ENCODE measurements around the gene B9D2. TPM values are rescaled to one million over a fixed set of nuclear protein-coding genes. Genes with fewer than 3 reads are reported as not detected.

B9D2 gene
- total RNA-seq, 1 experiment from 2014 or later, result 7.3 TPM

- Histone ChIP-seq H3K27ac (ENCODE audit: low read depth, low read length) (no peak overlapping the region), H3K36me3 (ENCODE audit: control insufficient read depth in 1 of 2, insufficient read depth in 2 of 2, low read length in 2 of 2) (0 out of 4 replicates have a peak, but pooled peaks cover 0 to 3% of the 10 kb centered on the region in 2 experiments), H3K9me2 (ENCODE audit: insufficient read depth) (no peaks in the 10 kb centered on the region), H3K27me3 (ENCODE audit: insufficient read depth, low read length) (no peaks in the 10 kb centered on the region), H2AFZ (ENCODE audit: low read depth, low read length, poor library complexity, severe bottlenecking) (no peak overlapping the region), H4K20me1 (ENCODE audit: insufficient read depth) (no peaks in the 10 kb centered on the region), H3K4me2 (ENCODE audit: low read length) (no peak overlapping the region), H3K4me1 (ENCODE audit: control insufficient read depth in 1 of 2, insufficient read depth in 2 of 2, low read length in 2 of 2) (peaks cover 9 to 11% of the 10 kb centered on the region in 2 experiments), H3K9me3 (ENCODE audit: control insufficient read depth in 1 of 2, insufficient read depth in 1 of 2, low read depth in 1 of 2, low read length in 2 of 2) (no peaks in the 10 kb centered on the region), H3K9ac (ENCODE audit: low read length) (no peak overlapping the region), H3K4me3 (replicated peaks in 1 of 2; ENCODE audit: low read depth in 1 of 2, low read length in 2 of 2) (no peak overlapping the region), H3K79me2 (ENCODE audit: insufficient read depth, low read length) (peaks cover 21% of the 10 kb centered on the region)
- DNase-seq (ENCODE audit: low read depth, low spot score) (no peak), ATAC-seq (no peak)
- ChIA-PET CTCF (no interaction called here), POLR2A (no interaction called here), RAD21 (ENCODE audit: low non-redundant PET in 1 of 2, low total read pairs in 2 of 2, uncharacterized antibody in 2 of 2, unreplicated experiment in 2 of 2) (no interaction called here)
- BruUV-seq (replicated peaks), result no TSS peak
- intact Hi-C loops (cut with micrococcal nuclease), result no loop called here
- no peak for TF ChIP-seq ZNF274 (IDR thresholded peaks at IDR 0.05; ENCODE audit: low read depth, low read length)
- no peak for TF ChIP-seq FOSL1 (IDR thresholded peaks at IDR 0.05; ENCODE audit: low read depth)
- TF ChIP-seq EZH2phosphoT487 (IDR thresholded peaks at IDR 0.05; ENCODE audit: borderline replicate concordance), result no peak
- TF ChIP-seq REST (IDR thresholded peaks at IDR 0.05; ENCODE audit: low read depth), result no peak
These were observed 38.1 kb upstream of the B9D2 start for GRCh38 chr19:41402010-41402409.

- BruUV-seq (replicated peaks), result no TSS peak
These were observed 37.5 kb upstream of the B9D2 start for GRCh38 chr19:41401483-41401882.

More at GRCh38 chr19:41401483-41401882, 37.5 kb upstream of the B9D2 start:
- Histone ChIP-seq H2AFZ (ENCODE audit: low read depth, low read length, poor library complexity, severe bottlenecking) (no peak overlapping the region), H3K9me2 (ENCODE audit: insufficient read depth) (no peaks in the 10 kb centered on the region), H3K36me3 (ENCODE audit: control insufficient read depth in 1 of 2, insufficient read depth in 2 of 2, low read length in 2 of 2) (0 out of 4 replicates have a peak, but pooled peaks cover 0 to 3% of the 10 kb centered on the region in 2 experiments), H3K4me3 (replicated peaks in 1 of 2; ENCODE audit: low read depth in 1 of 2, low read length in 2 of 2) (no peak overlapping the region), H3K79me2 (ENCODE audit: insufficient read depth, low read length) (peaks cover 25% of the 10 kb centered on the region), H3K27ac (ENCODE audit: low read depth, low read length) (no peak overlapping the region), H3K4me2 (ENCODE audit: low read length) (no peak overlapping the region), H3K9ac (ENCODE audit: low read length) (no peak overlapping the region), H3K27me3 (ENCODE audit: insufficient read depth, low read length) (no peaks in the 10 kb centered on the region), H3K4me1 (ENCODE audit: control insufficient read depth in 1 of 2, insufficient read depth in 2 of 2, low read length in 2 of 2) (peaks cover 9 to 13% of the 10 kb centered on the region in 2 experiments), H3K9me3 (ENCODE audit: control insufficient read depth in 1 of 2, insufficient read depth in 1 of 2, low read depth in 1 of 2, low read length in 2 of 2) (no peaks in the 10 kb centered on the region), H4K20me1 (ENCODE audit: insufficient read depth) (no peaks in the 10 kb centered on the region)
- intact Hi-C loops (cut with micrococcal nuclease), result no loop called here
- ChIA-PET CTCF (no interaction called here), POLR2A (no interaction called here), RAD21 (ENCODE audit: low non-redundant PET in 1 of 2, low total read pairs in 2 of 2, uncharacterized antibody in 2 of 2, unreplicated experiment in 2 of 2) (no interaction called here)
- DNase-seq (ENCODE audit: low read depth, low spot score) (no peak), ATAC-seq (no peak)
- TF ChIP-seq ZBTB33 (IDR thresholded peaks at IDR 0.05; ENCODE audit: extremely low read depth, insufficient replicate concordance, low read length) (no peak), YY1 (IDR thresholded peaks at IDR 0.05; ENCODE audit: extremely low read depth, insufficient replicate concordance, low read depth, low read length) (no peak), CEBPB (IDR thresholded peaks at IDR 0.05; ENCODE audit: low read depth) (no peak), EGR1 (IDR thresholded peaks at IDR 0.05; ENCODE audit: low read depth) (no peak)
